GM12892 (cell line): ENCODE measurements around the gene PLCL1.

Source experiments
- POLR2A ChIP-seq: IDR thresholded peaks from 2 replicates; pipeline ENCODE4 v1.6.1; 2011; ENCODE audit warnings: low read depth, low read length, control low read depth
- POLR2AphosphoS5 ChIP-seq: IDR thresholded peaks from 2 replicates; pipeline ENCODE4 v1.6.1; 2011; ENCODE audit warnings: low read depth, low read length, control low read depth
- TAF1 ChIP-seq: IDR thresholded peaks from 2 replicates; pipeline ENCODE4 v1.6.1; 2011; ENCODE audit warnings: low read depth, mild to moderate bottlenecking, control low read depth, low read length, borderline replicate concordance

DNA sequence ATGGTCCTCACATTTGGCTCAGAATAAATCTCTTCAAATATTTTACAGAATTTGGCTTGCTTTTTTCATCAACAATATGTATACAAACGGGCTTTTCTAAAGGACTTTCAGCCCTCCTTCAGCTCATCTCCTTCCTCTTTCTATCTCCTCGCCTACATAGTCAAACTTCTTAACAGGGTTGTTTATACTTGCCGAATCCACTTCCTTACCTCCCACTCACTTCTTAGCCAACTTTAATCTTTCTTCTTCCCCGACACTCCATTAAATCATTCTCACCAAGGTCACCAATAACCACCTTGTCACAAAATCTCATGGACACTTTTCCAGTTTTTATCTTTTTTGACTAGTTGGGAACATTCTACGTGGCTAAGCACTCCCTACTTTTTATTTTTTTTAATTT is 325.2 kb downstream of the PLCL1 start:
- TF ChIP-seq POLR2A (no peak), TAF1 (no peak), POLR2AphosphoS5 (no peak)
